ENCODE measurements around the gene ABCB9. TPM values are rescaled to one million over a fixed set of nuclear protein-coding genes. Genes with fewer than 3 reads are reported as not detected.

ABCB9 gene
- total RNA-seq, 1 experiment from 2014 or later: 14.7 TPM

GRCh38 chr12:122948605-122949004 lies 17.7 kb downstream of the ABCB9 start:
- Histone ChIP-seq H3K9ac (ENCODE audit: low read length) (no peak overlapping the region), H3K27ac (ENCODE audit: low read depth, low read length) (no peak overlapping the region), H3K36me3 (ENCODE audit: control insufficient read depth in 1 of 2, insufficient read depth in 2 of 2, low read length in 2 of 2) (no peaks in the 10 kb centered on the region), H2AFZ (ENCODE audit: low read depth, low read length, poor library complexity, severe bottlenecking) (no peak overlapping the region), H4K20me1 (ENCODE audit: insufficient read depth) (no peaks in the 10 kb centered on the region), H3K4me1 (ENCODE audit: control insufficient read depth in 1 of 2, insufficient read depth in 2 of 2, low read length in 2 of 2) (peaks cover 41 to 67% of the 10 kb centered on the region in 2 experiments), H3K27me3 (ENCODE audit: insufficient read depth, low read length) (no peaks in the 10 kb centered on the region), H3K4me2 (ENCODE audit: low read length) (no peak overlapping the region), H3K4me3 (replicated peaks in 1 of 2; ENCODE audit: low read depth in 1 of 2, low read length in 2 of 2) (no peak overlapping the region), H3K9me3 (ENCODE audit: control insufficient read depth in 1 of 2, insufficient read depth in 1 of 2, low read depth in 1 of 2, low read length in 2 of 2) (no peaks in the 10 kb centered on the region), H3K9me2 (ENCODE audit: insufficient read depth) (no peaks in the 10 kb centered on the region), H3K79me2 (ENCODE audit: insufficient read depth, low read length) (no peaks in the 10 kb centered on the region)
- POLR2A ChIA-PET: interaction anchor here (3.8 kb wide), 1 partner anchor 60 kb away, joined by 14 read pairs; no protein-coding TSS in a partner anchor
- RAD21 ChIA-PET (ENCODE audit: low non-redundant PET in 1 of 2, low total read pairs in 2 of 2, uncharacterized antibody in 2 of 2, unreplicated experiment in 2 of 2): no interaction called here
- TF ChIP-seq SP1 (IDR thresholded peaks at IDR 0.05; ENCODE audit: low read depth): no peak
- TF ChIP-seq SIN3A (IDR thresholded peaks at IDR 0.05; ENCODE audit: low read depth): no peak
- no peak for TF ChIP-seq ELF1 (IDR thresholded peaks at IDR 0.05; ENCODE audit: borderline replicate concordance, low read depth)
- no peak for TF ChIP-seq POLR2A (IDR thresholded peaks at IDR 0.05; ENCODE audit: borderline replicate concordance, extremely low read depth, insufficient read depth, insufficient read length)
- no peak for TF ChIP-seq CTCF (IDR thresholded peaks at IDR 0.05 in 2 of 3, conservative IDR thresholded peaks at IDR 0.05 in 1 of 3; ENCODE audit: borderline replicate concordance in 1 of 3, insufficient read depth in 1 of 3, low read depth in 2 of 3, low read length in 2 of 3)
- TF ChIP-seq ZFX (IDR thresholded peaks at IDR 0.05): no peak
- no peak for TF ChIP-seq YY1 (IDR thresholded peaks at IDR 0.05; ENCODE audit: extremely low read depth, insufficient replicate concordance, low read depth, low read length)
- TF ChIP-seq TCF7L2 (IDR thresholded peaks at IDR 0.05; ENCODE audit: borderline replicate concordance, extremely low read depth, insufficient read depth, insufficient read length): no peak
- TF ChIP-seq EZH2phosphoT487 (IDR thresholded peaks at IDR 0.05; ENCODE audit: borderline replicate concordance): no peak
- TF ChIP-seq EZH2 (IDR thresholded peaks at IDR 0.05): no peak
- TF ChIP-seq ZNF274 (IDR thresholded peaks at IDR 0.05; ENCODE audit: low read depth, low read length): no peak
- TF ChIP-seq ZBTB33 (IDR thresholded peaks at IDR 0.05; ENCODE audit: extremely low read depth, insufficient replicate concordance, low read length): no peak
- TF ChIP-seq FOSL1 (IDR thresholded peaks at IDR 0.05; ENCODE audit: low read depth): no peak
- no peak for TF ChIP-seq MAX (IDR thresholded peaks at IDR 0.05)
- no peak for TF ChIP-seq JUND (IDR thresholded peaks at IDR 0.05)
- TF ChIP-seq EGR1 (IDR thresholded peaks at IDR 0.05; ENCODE audit: low read depth): no peak
- no peak for TF ChIP-seq REST (IDR thresholded peaks at IDR 0.05; ENCODE audit: low read depth)
- no peak for TF ChIP-seq SRF (IDR thresholded peaks at IDR 0.05; ENCODE audit: low read depth)
- TF ChIP-seq POLR2AphosphoS5 (IDR thresholded peaks at IDR 0.05; ENCODE audit: low read depth, low read length): no peak
- intact Hi-C loops (cut with micrococcal nuclease): no loop called here
- DNase-seq (ENCODE audit: low read depth, low spot score) (no peak), ATAC-seq (no peak)
- CTCF ChIA-PET: interaction anchor here (0.5 to 1.6 kb wide), 2 partner anchors 68 to 146 kb away, joined by 3 to 4 read pairs; no protein-coding TSS in a partner anchor
- BruUV-seq (replicated peaks): no TSS peak

All from HCT116 (cell line).